ENCODE results near the gene HMGB2. TPM values are rescaled to one million over a fixed set of nuclear protein-coding genes. Genes with fewer than 3 reads are reported as not detected.

The HMGB2 gene
- total RNA-seq, 1 experiment from 2014 or later, result 176 TPM

GRCh38 chr4:173365359-173365996 lies 31.3 kb upstream of the HMGB2 start:
- no TSS peak for BruUV-seq (replicated peaks)
- intact Hi-C loops (cut with micrococcal nuclease), result no loop called here
- no peak for TF ChIP-seq CTCF (IDR thresholded peaks at IDR 0.05; ENCODE audit: unreplicated experiment)
- no peak for DNase-seq (ENCODE audit: unreplicated experiment)
- H3K4me3 Mint-ChIP-seq (ENCODE audit: unreplicated experiment), result no peak overlapping the region
- no peaks in the 10 kb centered on the region for H3K9me3 Mint-ChIP-seq (ENCODE audit: unreplicated experiment)
- H3K27me3 Mint-ChIP-seq (ENCODE audit: insufficient read depth, unreplicated experiment), result no peaks in the 10 kb centered on the region
- ChIA-PET CTCF (interaction anchor here (0.9 kb wide), 1 partner anchor 51 kb away, joined by 3 read pairs; no protein-coding TSS in a partner anchor), POLR2A (interaction anchor here (0.7 to 13.1 kb wide), 3 partner anchors 30 to 114 kb away, joined by 3 to 824 read pairs (median 4); partner anchors contain the start of gene HMGB2)
- H3K27ac Mint-ChIP-seq (ENCODE audit: low read depth, unreplicated experiment), result peak overlapping the region; percentile 16
- H3K36me3 Mint-ChIP-seq (ENCODE audit: insufficient read depth, unreplicated experiment), result peaks cover 6% of the 10 kb centered on the region
- H3K4me1 Mint-ChIP-seq (ENCODE audit: insufficient read depth, unreplicated experiment), result peaks cover 14% of the 10 kb centered on the region

- ChIA-PET POLR2A (no interaction called here), CTCF (interaction anchor here (0.7 kb wide), 2 partner anchors 16 to 138 kb away, joined by 3 to 4 read pairs; no protein-coding TSS in a partner anchor)
- TF ChIP-seq CTCF (IDR thresholded peaks at IDR 0.05; ENCODE audit: unreplicated experiment), result no peak
- DNase-seq (ENCODE audit: unreplicated experiment), result no peak
- Mint-ChIP-seq H3K4me1 (ENCODE audit: insufficient read depth, unreplicated experiment) (peaks cover 7% of the 10 kb centered on the region), H3K9me3 (ENCODE audit: unreplicated experiment) (no peaks in the 10 kb centered on the region), H3K4me3 (ENCODE audit: unreplicated experiment) (no peak overlapping the region), H3K36me3 (ENCODE audit: insufficient read depth, unreplicated experiment) (peaks cover 6% of the 10 kb centered on the region), H3K27ac (ENCODE audit: low read depth, unreplicated experiment) (no peak overlapping the region), H3K27me3 (ENCODE audit: insufficient read depth, unreplicated experiment) (no peaks in the 10 kb centered on the region)
- intact Hi-C loops (cut with micrococcal nuclease), result no loop called here
- BruUV-seq (replicated peaks), result no TSS peak
These were observed 28.5 kb upstream of the HMGB2 start for GRCh38 chr4:173362666-173363065.

- no TSS peak for BruUV-seq (replicated peaks)
- CTCF ChIA-PET, result interaction anchor here (0.5 to 1.4 kb wide), 8 partner anchors 14 to 936 kb away, joined by 3 to 4 read pairs (median 3); no protein-coding TSS in a partner anchor
- no peak overlapping the region for H3K4me3 Mint-ChIP-seq (ENCODE audit: unreplicated experiment)
- POLR2A ChIA-PET, result interaction anchor here (1.3 to 2.4 kb wide), 3 partner anchors 10 to 26 kb away, joined by 4 to 9 read pairs (median 8); partner anchors contain the start of genes HMGB2 and SAP30
- TF ChIP-seq CTCF (IDR thresholded peaks at IDR 0.05; ENCODE audit: unreplicated experiment), result peak; percentile 27
- no peaks in the 10 kb centered on the region for H3K27me3 Mint-ChIP-seq (ENCODE audit: insufficient read depth, unreplicated experiment)
- no peak overlapping the region for H3K27ac Mint-ChIP-seq (ENCODE audit: low read depth, unreplicated experiment)
- H3K4me1 Mint-ChIP-seq (ENCODE audit: insufficient read depth, unreplicated experiment), result no peaks in the 10 kb centered on the region
- H3K36me3 Mint-ChIP-seq (ENCODE audit: insufficient read depth, unreplicated experiment), result peaks cover 6% of the 10 kb centered on the region
- intact Hi-C loops (cut with micrococcal nuclease), result no loop called here
- H3K9me3 Mint-ChIP-seq (ENCODE audit: unreplicated experiment), result no peaks in the 10 kb centered on the region
- DNase-seq (ENCODE audit: unreplicated experiment), result peak; percentile 25
These were observed 26.5 kb upstream of the HMGB2 start for GRCh38 chr4:173360587-173361221.

- POLR2A ChIA-PET, result interaction anchor here (0.6 to 1.1 kb wide), 2 partner anchors 11 to 442 kb away, joined by 3 to 7 read pairs; no protein-coding TSS in a partner anchor
- TF ChIP-seq CTCF (IDR thresholded peaks at IDR 0.05; ENCODE audit: unreplicated experiment), result no peak
- peaks cover 5% of the 10 kb centered on the region for H3K36me3 Mint-ChIP-seq (ENCODE audit: insufficient read depth, unreplicated experiment)
- no peak overlapping the region for H3K27ac Mint-ChIP-seq (ENCODE audit: low read depth, unreplicated experiment)
- no peaks in the 10 kb centered on the region for H3K4me1 Mint-ChIP-seq (ENCODE audit: insufficient read depth, unreplicated experiment)
- DNase-seq (ENCODE audit: unreplicated experiment), result no peak
- CTCF ChIA-PET, result interaction anchor here (0.5 to 1.3 kb wide), 4 partner anchors 9 to 90 kb away, joined by 3 to 4 read pairs (median 4); no protein-coding TSS in a partner anchor
- no peaks in the 10 kb centered on the region for H3K9me3 Mint-ChIP-seq (ENCODE audit: unreplicated experiment)
- BruUV-seq (replicated peaks), result no TSS peak
- intact Hi-C loops (cut with micrococcal nuclease), result no loop called here
- no peaks in the 10 kb centered on the region for H3K27me3 Mint-ChIP-seq (ENCODE audit: insufficient read depth, unreplicated experiment)
- no peak overlapping the region for H3K4me3 Mint-ChIP-seq (ENCODE audit: unreplicated experiment)
These were observed 23.8 kb upstream of the HMGB2 start for GRCh38 chr4:173357939-173358338.

Measured in MCF 10A (cell line).